OCI-LY3 (cell line): ENCODE results near the gene P2RX2.

ENCODE experiments used
- CTCF ChIP-seq: fragments of 200-600, 300-600 bp; sonication (generic); IDR thresholded peaks from 2 replicates; pipeline ENCODE4 v1.5.1; 2014; ENCODE audit warnings: antibody characterized with exemption, low read length, low read depth
- EZH2phosphoT487 ChIP-seq: fragments of 200-600 bp; shearing (Covaris generic); IDR thresholded peaks from 2 replicates; pipeline ENCODE4 v1.6.1; 2018; ENCODE audit warnings: antibody characterized with exemption, mixed run types, low read depth

- TF ChIP-seq CTCF (no peak), EZH2phosphoT487 (no peak)
Observed at GRCh38 chr12:132669166-132669879, 50.7 kb downstream of the P2RX2 start.
